Fibroblast of skin of right biceps (primary cell): Measurements from ENCODE around the gene DBNL.

ENCODE experiments used
- DNase-seq: peaks from one replicate; pipeline ENCODE4 v3.0.0-alpha.2; 2013

The DBNL gene

GRCh38 chr7:44062180-44062902, 17.8 kb downstream of the DBNL start:
- no peak for DNase-seq

GRCh38 chr7:44062903-44063295, 18.4 kb downstream of the DBNL start:
- no peak for DNase-seq

GRCh38 chr7:44063547-44063893, 19.0 kb downstream of the DBNL start:
- DNase-seq = no peak

- no peak for DNase-seq
Measured at GRCh38 chr7:44063894-44064651, 19.6 kb downstream of the DBNL start.

GRCh38 chr7:44064791-44065430, 20.4 kb downstream of the DBNL start:
- DNase-seq = no peak

- DNase-seq = no peak
Measured at GRCh38 chr7:44065431-44066110, 21.1 kb downstream of the DBNL start, which contains the start of gene PGAM2. TSS of gene PGAM2 (minus strand) at chr7:44065567. CDS start at chr7:44065529, 38 bp downstream.

- DNase-seq = no peak
Measured at GRCh38 chr7:44066111-44066460, 21.6 kb downstream of the DBNL start.

GRCh38 chr7:44066494-44067063, 22.1 kb downstream of the DBNL start:
- no peak for DNase-seq

- DNase-seq = no peak
Measured at GRCh38 chr7:44067064-44067951, 22.8 kb downstream of the DBNL start.

GRCh38 chr7:44068054-44068453, 23.6 kb downstream of the DBNL start:
- no peak for DNase-seq

GRCh38 chr7:44071726-44072363, 27.3 kb downstream of the DBNL start:
- no peak for DNase-seq

GRCh38 chr7:44072364-44073231, 28.1 kb downstream of the DBNL start:
- DNase-seq = peak; percentile 86

GRCh38 chr7:44073664-44074348, 29.3 kb downstream of the DBNL start:
- peak; percentile 43 for DNase-seq

- DNase-seq = no peak
Measured at GRCh38 chr7:44074349-44074695, 29.8 kb downstream of the DBNL start.

- DNase-seq = no peak
Measured at GRCh38 chr7:44075296-44076075, 31.0 kb downstream of the DBNL start.

- DNase-seq = no peak
Measured at GRCh38 chr7:44076101-44076895, 31.8 kb downstream of the DBNL start.

GRCh38 chr7:44077061-44077460, 32.6 kb downstream of the DBNL start:
- no peak for DNase-seq

GRCh38 chr7:44077681-44078091, 33.2 kb downstream of the DBNL start:
- no peak for DNase-seq
